ENCODE data around the gene LIAS.
"Not testable (repeated sequence)": the region's sequence is repeated elsewhere in the genome, so short reads cannot be mapped to it uniquely, and the experiment has no call there.

Gene LIAS

DNA sequence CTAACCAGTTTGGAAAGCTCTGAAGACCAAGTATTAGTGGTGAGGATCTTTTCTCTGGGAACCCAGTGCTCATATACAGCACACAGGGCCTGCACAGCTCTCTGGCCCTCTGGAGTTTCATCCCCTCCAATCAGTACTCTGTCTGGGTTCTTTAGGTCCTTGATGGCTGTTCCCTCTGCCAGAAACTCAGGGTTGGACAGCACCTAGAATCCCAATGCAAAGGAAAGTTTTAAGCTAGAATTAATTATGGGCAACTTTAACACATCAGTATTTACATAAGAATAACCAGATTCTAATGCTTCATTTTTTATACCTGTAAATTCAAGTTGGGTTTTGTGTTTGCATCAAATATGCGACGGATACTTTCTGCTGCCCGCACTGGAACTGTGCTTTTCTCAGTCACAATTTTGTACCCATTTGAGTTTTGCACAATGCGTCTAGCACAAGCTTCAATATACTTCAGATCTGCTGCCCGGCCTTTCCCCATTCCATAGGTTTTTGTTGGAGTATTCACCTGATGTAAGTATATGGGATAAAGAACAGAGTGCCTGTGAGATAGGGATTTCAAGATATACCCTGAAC, 51.6 kb downstream of the LIAS start:
- Histone ChIP-seq H4K91ac (ENCODE audit: low read depth, low read length, poor library complexity) (no peak overlapping the region), H3K9ac (ENCODE audit: low read depth, low read length, poor library complexity) (no peak overlapping the region), H3K23ac (ENCODE audit: low read depth, low read length, poor library complexity) (no peak overlapping the region), H3K79me1 (ENCODE audit: low read depth, low read length) (peaks cover 2% of the 10 kb centered on the region), H2BK15ac (ENCODE audit: low read length) (no peak overlapping the region), H2AFZ (ENCODE audit: low read length) (no peak overlapping the region), H4K8ac (ENCODE audit: low read depth, low read length) (no peak overlapping the region), H2BK120ac (ENCODE audit: low read depth, low read length) (no peak overlapping the region), H3K18ac (ENCODE audit: low read length) (no peak overlapping the region), H3K4me2 (ENCODE audit: insufficient read depth, low read length, poor library complexity, severe bottlenecking) (no peak overlapping the region), H3K4me3 (ENCODE audit: low read length in 2 of 2) (no peak overlapping the region), H3K4me1 (ENCODE audit: control insufficient read depth in 2 of 2, insufficient read depth in 1 of 2, low read depth in 1 of 2, low read length in 2 of 2) (no peaks in the 10 kb centered on the region), H2BK12ac (ENCODE audit: low read length) (no peak overlapping the region), H3K14ac (ENCODE audit: low read length) (no peak overlapping the region), H3K4ac (ENCODE audit: low read length) (no peak overlapping the region), H2AK5ac (ENCODE audit: low read depth, low read length) (no peak overlapping the region), H2BK5ac (ENCODE audit: low read length) (no peak overlapping the region), H3K27me3 (ENCODE audit: control insufficient read depth in 3 of 3, insufficient read depth in 3 of 3, low read depth in 1 of 3, low read length in 3 of 3) (no peaks in the 10 kb centered on the region), H3K9me3 (replicated peaks in 1 of 2; ENCODE audit: control insufficient read depth in 2 of 2, insufficient read depth in 1 of 2, low read depth in 1 of 2, low read length in 2 of 2) (no peaks in the 10 kb centered on the region), H3K36me3 (replicated peaks in 1 of 2; ENCODE audit: control insufficient read depth in 2 of 2, insufficient read depth in 2 of 2, low read length in 2 of 2) (peaks cover 41 to 96% of the 10 kb centered on the region in 2 donors), H3K27ac (replicated peaks; ENCODE audit: low read length) (no peak overlapping the region)
- no CpG with 5 or more reads among the region's 5 CpGs for WGBS, 2 donors (ENCODE audit: extremely low coverage in 2 of 2, insufficient read length in 2 of 2, insufficient replicate concordance in 1 of 2)
- no peak for DNase-seq (ENCODE audit: low spot score)

DNA sequence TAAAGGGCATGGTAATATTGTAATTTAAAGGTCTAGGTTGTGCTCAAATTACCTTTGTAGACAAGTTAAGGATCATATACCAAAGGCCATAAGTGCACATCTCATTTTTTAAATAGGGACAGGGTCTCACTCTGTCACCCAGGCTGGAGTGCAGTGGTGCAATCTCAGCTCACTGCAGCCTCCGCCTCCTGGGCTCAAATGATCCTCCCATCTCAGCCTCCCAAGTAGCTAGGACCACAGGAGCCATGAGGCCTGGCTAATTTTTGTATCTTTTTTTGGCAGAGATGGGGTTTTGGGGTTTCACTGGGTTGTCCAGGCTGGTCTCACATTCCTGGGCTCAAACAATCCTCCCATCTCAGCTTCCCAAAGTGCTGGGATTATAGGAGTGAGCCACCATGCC, 55.4 kb downstream of the LIAS start:
- not testable (repeated sequence) for H2AFZ ChIP-seq (ENCODE audit: low read length); H2BK15ac ChIP-seq (ENCODE audit: low read length); H4K8ac ChIP-seq (ENCODE audit: low read depth, low read length); H3K27me3 ChIP-seq (ENCODE audit: control insufficient read depth in 3 of 3, insufficient read depth in 3 of 3, low read depth in 1 of 3, low read length in 3 of 3); H3K4ac ChIP-seq (ENCODE audit: low read length); H3K4me1 ChIP-seq (ENCODE audit: control insufficient read depth in 2 of 2, insufficient read depth in 1 of 2, low read depth in 1 of 2, low read length in 2 of 2); H3K18ac ChIP-seq (ENCODE audit: low read length); H4K91ac ChIP-seq (ENCODE audit: low read depth, low read length, poor library complexity); H3K4me3 ChIP-seq (ENCODE audit: low read length in 2 of 2); H3K9ac ChIP-seq (ENCODE audit: low read depth, low read length, poor library complexity); H3K27ac ChIP-seq (replicated peaks; ENCODE audit: low read length); H2BK12ac ChIP-seq (ENCODE audit: low read length); H2BK5ac ChIP-seq (ENCODE audit: low read length); H2BK120ac ChIP-seq (ENCODE audit: low read depth, low read length); H2AK5ac ChIP-seq (ENCODE audit: low read depth, low read length); H3K4me2 ChIP-seq (ENCODE audit: insufficient read depth, low read length, poor library complexity, severe bottlenecking); H3K9me3 ChIP-seq (replicated peaks in 1 of 2; ENCODE audit: control insufficient read depth in 2 of 2, insufficient read depth in 1 of 2, low read depth in 1 of 2, low read length in 2 of 2); H3K23ac ChIP-seq (ENCODE audit: low read depth, low read length, poor library complexity); H3K79me1 ChIP-seq (ENCODE audit: low read depth, low read length); DNase-seq (ENCODE audit: low spot score); H3K14ac ChIP-seq (ENCODE audit: low read length)
- H3K36me3 ChIP-seq (replicated peaks in 1 of 2; ENCODE audit: control insufficient read depth in 2 of 2, insufficient read depth in 2 of 2, low read length in 2 of 2) = peaks cover 17 to 94% of the 10 kb centered on the region in 2 donors
- no CpG with 5 or more reads among the region's 1 CpG for WGBS, 2 donors (ENCODE audit: extremely low coverage in 2 of 2, insufficient read length in 2 of 2, insufficient replicate concordance in 1 of 2)

DNA sequence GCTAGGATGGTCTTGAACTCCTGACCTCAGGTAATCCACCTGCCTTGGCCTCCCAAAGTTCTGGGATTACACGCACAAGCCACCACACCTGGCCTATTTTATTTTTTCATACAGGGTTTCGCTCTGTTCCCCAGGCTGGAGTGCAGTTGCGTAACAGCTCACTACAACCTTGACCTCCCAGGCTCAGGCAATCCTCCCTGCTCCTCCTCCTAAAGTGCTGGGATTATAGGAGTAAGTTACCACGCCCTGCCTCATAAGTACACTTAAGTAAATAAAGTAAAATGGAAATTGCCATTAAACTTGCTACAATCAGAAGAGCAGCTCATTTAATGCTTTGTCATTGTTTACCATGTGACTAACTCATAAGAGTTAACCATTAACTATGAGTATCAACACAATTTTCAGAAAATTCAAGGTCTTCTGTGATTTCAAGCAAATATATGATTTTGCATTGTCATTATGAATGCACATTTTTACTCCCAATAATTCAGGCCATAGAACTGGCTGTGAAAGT, 56.1 kb downstream of the LIAS start:
- Histone ChIP-seq H3K4ac (ENCODE audit: low read length) (no peak overlapping the region), H3K9ac (ENCODE audit: low read depth, low read length, poor library complexity) (no peak overlapping the region), H3K4me2 (ENCODE audit: insufficient read depth, low read length, poor library complexity, severe bottlenecking) (no peak overlapping the region), H3K27me3 (ENCODE audit: control insufficient read depth in 3 of 3, insufficient read depth in 3 of 3, low read depth in 1 of 3, low read length in 3 of 3) (no peaks in the 10 kb centered on the region), H2BK120ac (ENCODE audit: low read depth, low read length) (no peak overlapping the region), H3K23ac (ENCODE audit: low read depth, low read length, poor library complexity) (no peak overlapping the region), H3K4me3 (ENCODE audit: low read length in 2 of 2) (no peak overlapping the region), H3K9me3 (replicated peaks in 1 of 2; ENCODE audit: control insufficient read depth in 2 of 2, insufficient read depth in 1 of 2, low read depth in 1 of 2, low read length in 2 of 2) (no peaks in the 10 kb centered on the region), H3K27ac (replicated peaks; ENCODE audit: low read length) (no peak overlapping the region), H2BK15ac (ENCODE audit: low read length) (no peak overlapping the region), H3K14ac (ENCODE audit: low read length) (no peak overlapping the region), H3K18ac (ENCODE audit: low read length) (no peak overlapping the region), H3K4me1 (ENCODE audit: control insufficient read depth in 2 of 2, insufficient read depth in 1 of 2, low read depth in 1 of 2, low read length in 2 of 2) (no peaks in the 10 kb centered on the region), H4K8ac (ENCODE audit: low read depth, low read length) (no peak overlapping the region), H2AK5ac (ENCODE audit: low read depth, low read length) (no peak overlapping the region), H2BK5ac (ENCODE audit: low read length) (no peak overlapping the region), H2AFZ (ENCODE audit: low read length) (no peak overlapping the region), H3K36me3 (replicated peaks in 1 of 2; ENCODE audit: control insufficient read depth in 2 of 2, insufficient read depth in 2 of 2, low read length in 2 of 2) (peaks cover 14 to 93% of the 10 kb centered on the region in 2 donors), H2BK12ac (ENCODE audit: low read length) (no peak overlapping the region), H4K91ac (ENCODE audit: low read depth, low read length, poor library complexity) (no peak overlapping the region), H3K79me1 (ENCODE audit: low read depth, low read length) (peaks cover 2% of the 10 kb centered on the region)
- DNase-seq (ENCODE audit: low spot score) = no peak
- WGBS, 2 donors (ENCODE audit: extremely low coverage in 2 of 2, insufficient read length in 2 of 2, insufficient replicate concordance in 1 of 2) = no CpG with 5 or more reads among the region's 4 CpGs

DNA sequence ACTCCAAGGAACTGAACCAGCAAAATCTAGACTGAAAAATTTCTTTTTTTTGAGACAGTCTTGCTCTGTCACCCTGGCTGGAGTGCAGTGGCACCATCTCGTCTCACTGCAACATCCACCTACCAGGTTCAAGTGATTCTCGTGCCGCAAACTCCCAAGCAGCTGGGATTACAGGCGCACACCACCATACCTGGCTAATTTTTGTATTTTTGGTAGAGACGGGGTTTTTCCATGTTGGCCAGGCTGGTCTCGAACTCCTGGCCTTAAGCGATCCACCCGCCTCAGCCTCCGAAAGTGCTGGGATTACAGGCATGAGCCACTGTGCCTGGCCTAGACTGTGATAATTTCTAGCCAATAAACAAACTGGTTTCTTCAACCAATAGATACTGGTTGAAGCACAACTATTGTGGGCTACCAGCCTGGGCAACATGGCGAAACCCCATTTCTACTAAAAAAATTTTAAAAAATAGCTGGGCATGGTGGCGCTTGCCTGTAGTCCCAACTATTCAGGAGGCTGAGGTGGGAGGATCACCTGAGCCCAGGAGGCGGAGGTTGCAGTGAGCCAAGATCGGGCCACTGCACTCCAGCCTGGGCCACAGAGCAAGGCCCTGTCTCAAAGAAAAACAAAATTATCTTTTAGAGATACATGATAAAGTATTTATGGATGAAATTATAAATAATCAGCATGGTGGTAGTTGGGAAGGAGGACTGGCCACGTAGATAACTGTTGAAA, 57.0 kb downstream of the LIAS start:
- not testable (repeated sequence) for H3K4ac ChIP-seq (ENCODE audit: low read length); H4K91ac ChIP-seq (ENCODE audit: low read depth, low read length, poor library complexity); H3K9me3 ChIP-seq (replicated peaks in 1 of 2; ENCODE audit: control insufficient read depth in 2 of 2, insufficient read depth in 1 of 2, low read depth in 1 of 2, low read length in 2 of 2); H2BK5ac ChIP-seq (ENCODE audit: low read length); H4K8ac ChIP-seq (ENCODE audit: low read depth, low read length); H2AK5ac ChIP-seq (ENCODE audit: low read depth, low read length); H3K18ac ChIP-seq (ENCODE audit: low read length); H3K9ac ChIP-seq (ENCODE audit: low read depth, low read length, poor library complexity); H3K14ac ChIP-seq (ENCODE audit: low read length); H3K4me2 ChIP-seq (ENCODE audit: insufficient read depth, low read length, poor library complexity, severe bottlenecking); H2AFZ ChIP-seq (ENCODE audit: low read length); H3K23ac ChIP-seq (ENCODE audit: low read depth, low read length, poor library complexity); H3K27ac ChIP-seq (replicated peaks; ENCODE audit: low read length); H2BK120ac ChIP-seq (ENCODE audit: low read depth, low read length); DNase-seq (ENCODE audit: low spot score); H2BK15ac ChIP-seq (ENCODE audit: low read length); H3K4me1 ChIP-seq (ENCODE audit: control insufficient read depth in 2 of 2, insufficient read depth in 1 of 2, low read depth in 1 of 2, low read length in 2 of 2); H3K27me3 ChIP-seq (ENCODE audit: control insufficient read depth in 3 of 3, insufficient read depth in 3 of 3, low read depth in 1 of 3, low read length in 3 of 3); H2BK12ac ChIP-seq (ENCODE audit: low read length); H3K4me3 ChIP-seq (ENCODE audit: low read length in 2 of 2); H3K79me1 ChIP-seq (ENCODE audit: low read depth, low read length)
- WGBS, 2 donors (ENCODE audit: extremely low coverage in 2 of 2, insufficient read length in 2 of 2, insufficient replicate concordance in 1 of 2) = no CpG with 5 or more reads among the region's 14 CpGs
- peaks cover 9 to 92% of the 10 kb centered on the region in 2 donors for H3K36me3 ChIP-seq (replicated peaks in 1 of 2; ENCODE audit: control insufficient read depth in 2 of 2, insufficient read depth in 2 of 2, low read length in 2 of 2)
